Caco-2 (cell line): ENCODE results near the gene HYDIN. TPM values are rescaled to one million over a fixed set of nuclear protein-coding genes. Genes with fewer than 3 reads are reported as not detected.

Experiments
- BruUV-seq: library from RNA; stranded (reverse); fragments of 400-500 nt; replicated peaks from 2 replicates; lab custom pipeline; 2021; lab: Mats Ljungman, UMichigan
- CTCF ChIA-PET: fragments of 300-600 bp; sonication (Branson Sonifier 250); formaldehyde crosslinking; loops from one replicate; lab custom pipeline; 2022; ENCODE audit warnings: antibody characterized with exemption; lab: Charles Lee
- POLR2A ChIA-PET: fragments of 300-600 bp; sonication (Branson Sonifier 250); formaldehyde crosslinking; loops from one replicate; lab custom pipeline; 2022; ENCODE audit warnings: antibody characterized with exemption; lab: Charles Lee
- DNase-seq, 2 experiments: peaks; one replicate each; pipeline versions ENCODE4 v3.0.0 to v3.0.0-alpha.2; 2020 to 2022
- H3K27me3 ChIP-seq: replicated peaks from 2 replicates; pipeline ENCODE4 v1.6.0; 2011; ENCODE audit warnings: low read length; ENCODE audit not compliant: control insufficient read depth, insufficient read depth
- H3K36me3 ChIP-seq: 2 replicates; pipeline ENCODE4 v1.5.1; 2011; ENCODE audit warnings: low read length; ENCODE audit not compliant: control insufficient read depth, insufficient read depth
- H3K4me1 ChIP-seq: fragments of 250-450 bp; sonication (Bioruptor Pico); 2 replicates; pipeline ENCODE4 v1.5.1; 2020; ENCODE audit warnings: mild to moderate bottlenecking
- H3K4me3 ChIP-seq: 2 replicates; pipeline ENCODE4 v1.5.1; 2011; ENCODE audit warnings: low read depth, mild to moderate bottlenecking, control low read depth, low read length
- H3K9me3 ChIP-seq: fragments of 250-450 bp; sonication (Bioruptor Pico); 2 replicates; pipeline ENCODE4 v1.5.1; 2020; ENCODE audit warnings: mild to moderate bottlenecking, moderate library complexity
- H3K27ac Mint-ChIP-seq: one replicate; pipeline ENCODE4 v1.8.0; 2022; ENCODE audit warnings: mixed read lengths; ENCODE audit not compliant: unreplicated experiment
- H3K27me3 Mint-ChIP-seq: one replicate; pipeline ENCODE4 v1.8.0; 2022; ENCODE audit warnings: mixed read lengths; ENCODE audit not compliant: insufficient read depth, unreplicated experiment
- H3K36me3 Mint-ChIP-seq: one replicate; pipeline ENCODE4 v1.8.0; 2022; ENCODE audit warnings: mild to moderate bottlenecking, mixed read lengths; ENCODE audit not compliant: insufficient read depth, unreplicated experiment
- H3K4me1 Mint-ChIP-seq: one replicate; pipeline ENCODE4 v1.8.0; 2022; ENCODE audit warnings: low read depth, mixed read lengths; ENCODE audit not compliant: unreplicated experiment
- H3K4me3 Mint-ChIP-seq: one replicate; pipeline ENCODE4 v1.8.0; 2022; ENCODE audit warnings: mild to moderate bottlenecking, moderate library complexity, mixed read lengths; ENCODE audit not compliant: unreplicated experiment
- H3K9me3 Mint-ChIP-seq: one replicate; pipeline ENCODE4 v1.8.0; 2022; ENCODE audit warnings: mixed read lengths; ENCODE audit not compliant: unreplicated experiment
- intact Hi-C: fragments of 100-400 bp; cut with micrococcal nuclease; formaldehyde crosslinking; loops from one replicate; pipeline ENCODE4 v1.10.0; 2022; ENCODE audit not compliant: unreplicated experiment
- total RNA-seq: library from RNA; stranded (reverse); gene quantifications from 2 replicates; pipeline ENCODE4 v1.2.3, GENCODE V29; 2022
- TF ChIP-seq, protein P1 (sequence below), 2 experiments: fragments of 200-600 bp in 1 of 2; IDR thresholded peaks; 1 replicate in 1 of 2; 2 replicates in 1 of 2; pipeline versions ENCODE4 v1.5.1 to v1.8.0; 2011 to 2022; ENCODE audit warnings: antibody characterized with exemption in 1 of 2, control low read depth in 1 of 2, inconsistent platforms in 1 of 2, low read depth in 1 of 2, low read length in 1 of 2, mild to moderate bottlenecking in 1 of 2, moderate library complexity in 1 of 2; ENCODE audit not compliant: insufficient read depth in 1 of 2, severe bottlenecking in 1 of 2, unreplicated experiment in 1 of 2

Gene HYDIN
- total RNA-seq, 1 experiment from 2014 or later, result 0.68 TPM

DNA sequence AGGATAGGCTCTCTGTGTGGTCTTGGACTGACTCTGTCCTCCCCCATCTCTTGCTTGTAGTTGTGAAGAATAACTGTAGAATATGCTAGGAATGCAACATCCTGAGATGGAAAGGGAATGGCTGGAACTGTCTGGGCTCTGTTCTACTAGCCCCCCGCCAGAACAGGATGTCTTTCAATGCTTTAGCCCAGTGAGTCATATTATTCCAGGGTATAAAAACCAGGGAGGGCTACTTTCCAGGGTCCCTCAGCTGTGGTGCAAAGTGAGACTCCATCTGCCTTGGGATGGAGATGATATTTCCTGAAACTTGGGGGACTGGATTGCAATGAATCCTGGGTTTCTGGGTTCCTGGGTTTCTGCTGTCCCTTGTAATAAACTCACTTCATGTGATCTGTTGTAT, 32.1 kb downstream of the HYDIN start:
- TF ChIP-seq, protein P1, sequence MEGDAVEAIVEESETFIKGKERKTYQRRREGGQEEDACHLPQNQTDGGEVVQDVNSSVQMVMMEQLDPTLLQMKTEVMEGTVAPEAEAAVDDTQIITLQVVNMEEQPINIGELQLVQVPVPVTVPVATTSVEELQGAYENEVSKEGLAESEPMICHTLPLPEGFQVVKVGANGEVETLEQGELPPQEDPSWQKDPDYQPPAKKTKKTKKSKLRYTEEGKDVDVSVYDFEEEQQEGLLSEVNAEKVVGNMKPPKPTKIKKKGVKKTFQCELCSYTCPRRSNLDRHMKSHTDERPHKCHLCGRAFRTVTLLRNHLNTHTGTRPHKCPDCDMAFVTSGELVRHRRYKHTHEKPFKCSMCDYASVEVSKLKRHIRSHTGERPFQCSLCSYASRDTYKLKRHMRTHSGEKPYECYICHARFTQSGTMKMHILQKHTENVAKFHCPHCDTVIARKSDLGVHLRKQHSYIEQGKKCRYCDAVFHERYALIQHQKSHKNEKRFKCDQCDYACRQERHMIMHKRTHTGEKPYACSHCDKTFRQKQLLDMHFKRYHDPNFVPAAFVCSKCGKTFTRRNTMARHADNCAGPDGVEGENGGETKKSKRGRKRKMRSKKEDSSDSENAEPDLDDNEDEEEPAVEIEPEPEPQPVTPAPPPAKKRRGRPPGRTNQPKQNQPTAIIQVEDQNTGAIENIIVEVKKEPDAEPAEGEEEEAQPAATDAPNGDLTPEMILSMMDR (IDR thresholded peaks at IDR 0.05; ENCODE audit: insufficient read depth in 1 of 2, low read depth in 1 of 2, low read length in 1 of 2, severe bottlenecking in 1 of 2, unreplicated experiment in 1 of 2), result no peak
- no peak overlapping the region for H3K27ac Mint-ChIP-seq
- BruUV-seq, result no TSS peak
- intact Hi-C loops, result no loop called here
- DNase-seq, result no peak
- H3K36me3 ChIP-seq, result no peaks in the 10 kb centered on the region
- CTCF ChIA-PET, result no interaction called here
- no peaks in the 10 kb centered on the region for H3K36me3 Mint-ChIP-seq
- POLR2A ChIA-PET, result no interaction called here
- no peaks in the 10 kb centered on the region for H3K27me3 ChIP-seq
- no peaks in the 10 kb centered on the region for H3K4me1 ChIP-seq
- no peaks in the 10 kb centered on the region for H3K9me3 ChIP-seq
- H3K4me3 ChIP-seq, result no peak overlapping the region
- peaks cover 7% of the 10 kb centered on the region for H3K27me3 Mint-ChIP-seq
- H3K9me3 Mint-ChIP-seq, result no peaks in the 10 kb centered on the region
- no peaks in the 10 kb centered on the region for H3K4me1 Mint-ChIP-seq
- H3K4me3 Mint-ChIP-seq, result no peak overlapping the region

DNA sequence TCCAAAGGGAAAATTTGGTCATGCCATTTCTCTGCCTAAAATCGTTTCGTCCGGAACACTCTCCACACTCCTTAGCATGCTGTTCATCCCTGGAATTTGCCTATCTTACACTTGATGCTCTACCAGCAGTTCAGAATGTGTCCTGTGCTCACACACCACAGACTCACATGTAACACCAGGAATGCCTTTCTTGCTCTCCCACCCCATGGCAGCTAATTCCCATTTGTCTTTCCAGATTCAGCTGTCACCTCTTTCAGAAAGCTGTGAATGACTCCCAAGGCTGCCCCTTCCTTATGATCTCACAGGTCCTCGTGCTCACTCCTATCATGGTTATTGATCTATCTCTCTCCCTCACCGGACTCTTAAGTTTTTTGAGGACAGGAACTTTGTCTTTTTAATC, 38.1 kb downstream of the HYDIN start:
- ChIA-PET POLR2A (no interaction called here), CTCF (no interaction called here)
- no peak for DNase-seq
- Histone ChIP-seq H3K9me3 (no peaks in the 10 kb centered on the region), H3K4me1 (no peaks in the 10 kb centered on the region), H3K4me3 (no peak overlapping the region), H3K27me3 (no peaks in the 10 kb centered on the region; the same call in 1 of the 2 replicates), H3K36me3 (no peaks in the 10 kb centered on the region)
- TF ChIP-seq, protein P1 (IDR thresholded peaks at IDR 0.05; ENCODE audit: insufficient read depth in 1 of 2, low read depth in 1 of 2, low read length in 1 of 2, severe bottlenecking in 1 of 2, unreplicated experiment in 1 of 2), result no peak
- intact Hi-C loops, result no loop called here
- Mint-ChIP-seq H3K9me3 (no peaks in the 10 kb centered on the region), H3K4me3 (no peak overlapping the region), H3K4me1 (no peaks in the 10 kb centered on the region), H3K27ac (no peak overlapping the region), H3K36me3 (no peaks in the 10 kb centered on the region), H3K27me3 (peaks cover 12% of the 10 kb centered on the region)
- BruUV-seq, result no TSS peak

DNA sequence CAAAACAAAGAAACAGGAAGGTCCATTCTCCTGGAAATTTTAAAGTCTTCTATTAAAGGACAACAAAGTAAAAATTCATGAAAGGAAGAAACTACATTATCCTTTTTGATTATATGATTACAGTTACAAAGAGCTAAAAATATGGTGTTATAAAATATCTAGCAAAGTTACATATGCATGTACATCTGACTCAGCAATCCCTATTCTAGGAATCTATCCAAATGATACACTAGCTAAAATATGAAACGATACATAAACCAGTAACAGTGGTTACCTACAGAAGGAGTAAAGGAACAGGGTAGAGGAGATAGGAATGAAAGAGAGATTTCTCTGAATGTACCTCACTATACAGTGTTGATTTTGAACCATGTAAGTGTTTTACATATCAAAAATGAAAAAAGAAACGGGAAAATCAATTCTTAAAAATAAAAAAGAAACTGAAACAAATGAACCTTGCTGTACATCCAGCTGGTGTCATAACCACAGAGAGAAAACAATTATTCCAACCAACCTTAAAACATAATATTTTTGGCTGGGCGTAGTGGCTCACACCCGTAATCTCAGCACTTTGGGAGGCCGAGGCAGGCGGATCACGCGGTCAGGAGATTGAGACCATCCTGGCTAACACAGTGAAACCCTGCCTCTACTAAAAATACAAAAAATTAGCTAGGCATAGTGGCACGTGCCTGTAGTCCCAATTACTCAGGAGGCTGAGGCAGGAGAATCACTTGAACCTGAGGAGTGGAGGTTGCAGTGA, 41.4 kb downstream of the HYDIN start:
- Histone ChIP-seq H3K4me3 (no peak overlapping the region), H3K9me3 (0 out of 2 replicates have a peak, but pooled peaks cover 3% of the 10 kb centered on the region), H3K27me3 (no peaks in the 10 kb centered on the region; the same call in 1 of the 2 replicates), H3K4me1 (no peaks in the 10 kb centered on the region), H3K36me3 (no peaks in the 10 kb centered on the region)
- DNase-seq, result no peak
- Mint-ChIP-seq H3K4me1 (no peaks in the 10 kb centered on the region), H3K27me3 (peaks cover 12% of the 10 kb centered on the region), H3K36me3 (no peaks in the 10 kb centered on the region), H3K4me3 (no peak overlapping the region), H3K9me3 (no peaks in the 10 kb centered on the region), H3K27ac (no peak overlapping the region)
- POLR2A ChIA-PET, result no interaction called here
- no TSS peak for BruUV-seq
- CTCF ChIA-PET, result no interaction called here
- TF ChIP-seq, protein P1 (IDR thresholded peaks at IDR 0.05; ENCODE audit: insufficient read depth in 1 of 2, low read depth in 1 of 2, low read length in 1 of 2, severe bottlenecking in 1 of 2, unreplicated experiment in 1 of 2), result no peak
- intact Hi-C loops, result no loop called here
